ENCODE results near the gene NMRAL1. TPM values are rescaled to one million over a fixed set of nuclear protein-coding genes. Genes with fewer than 3 reads are reported as not detected.

The NMRAL1 gene
- total RNA-seq, 4 donors from 2014 or later: 2.7 to 11.0 (median 9.1) TPM

GRCh38 chr16:4507588-4508345, 33.3 kb upstream of the NMRAL1 start:
- H3K36me3 ChIP-seq: peaks cover 0 to 60% of the 10 kb centered on the region in 2 donors
- ATAC-seq (no peak), DNase-seq (no peak)
- no peak overlapping the region for H3K27ac ChIP-seq
- no peak overlapping the region for H3K4me3 ChIP-seq
- intact Hi-C loops (cut with DNase I; ENCODE audit: low total_unique reads) (loop anchor here (2.0 to 5.0 kb wide), 2 partner anchors 77 to 115 kb away; partner anchors contain the start of gene MGRN1), in situ Hi-C loops (cut with MboI; ENCODE audit: low sequenced_read_pairs in 4 of 4) (loop anchor here in 1 of 4 donors (5.0 to 25.0 kb wide), 2 partner anchors 35 to 105 kb away; partner anchors contain the start of genes MGRN1 and UBALD1)
- no peaks in the 10 kb centered on the region for H3K9me3 ChIP-seq
- H3K27me3 ChIP-seq: no peaks in the 10 kb centered on the region
- no peak for TF ChIP-seq POLR2A (IDR thresholded peaks at IDR 0.05)
- no peak for TF ChIP-seq CTCF (IDR thresholded peaks at IDR 0.05 in 4 of 5, conservative IDR thresholded peaks at IDR 0.05 in 1 of 5)
- peaks cover 0 to 8% of the 10 kb centered on the region in 2 donors for H3K4me1 ChIP-seq

- no peaks in the 10 kb centered on the region for H3K27me3 ChIP-seq
- peaks cover 3 to 12% of the 10 kb centered on the region in 2 donors for H3K4me1 ChIP-seq
- TF ChIP-seq CTCF (IDR thresholded peaks at IDR 0.05 in 4 of 5, conservative IDR thresholded peaks at IDR 0.05 in 1 of 5) (peak; percentile 75 to 86 (median 81)), POLR2A (IDR thresholded peaks at IDR 0.05) (no peak)
- in situ Hi-C loops (cut with MboI; ENCODE audit: low sequenced_read_pairs in 4 of 4) (loop anchor here in 1 of 4 donors (5.0 to 25.0 kb wide), 2 partner anchors 36 to 106 kb away; partner anchors contain the start of genes MGRN1 and UBALD1), intact Hi-C loops (cut with DNase I; ENCODE audit: low total_unique reads) (loop anchor here (1.0 to 5.0 kb wide), 3 partner anchors 42 to 116 kb away; partner anchors contain the start of gene MGRN1)
- ATAC-seq: peak; percentile 95 to 97
- H3K27ac ChIP-seq: peak overlapping the region in 3 of 4 donors; percentile 22 to 46 (median 45)
- peak; percentile 44 to 74 for DNase-seq
- H3K4me3 ChIP-seq: no peak overlapping the region
- H3K9me3 ChIP-seq: no peaks in the 10 kb centered on the region
- peaks cover 0 to 48% of the 10 kb centered on the region in 2 donors for H3K36me3 ChIP-seq
Measured at GRCh38 chr16:4506450-4506849, 32.0 kb upstream of the NMRAL1 start.

- Histone ChIP-seq H3K27ac (no peak overlapping the region), H3K27me3 (no peaks in the 10 kb centered on the region), H3K36me3 (peaks cover 0 to 39% of the 10 kb centered on the region in 2 donors), H3K4me3 (no peak overlapping the region), H3K9me3 (no peaks in the 10 kb centered on the region), H3K4me1 (peaks cover 12 to 21% of the 10 kb centered on the region in 2 donors)
- ATAC-seq: no peak
- TF ChIP-seq POLR2A (IDR thresholded peaks at IDR 0.05): no peak
- no peak for TF ChIP-seq CTCF (IDR thresholded peaks at IDR 0.05 in 4 of 5, conservative IDR thresholded peaks at IDR 0.05 in 1 of 5)
- intact Hi-C loops (cut with DNase I; ENCODE audit: low total_unique reads): loop anchor here (1.0 to 5.0 kb wide), 3 partner anchors 43 to 117 kb away; partner anchors contain the start of gene MGRN1
- no peak for DNase-seq
- in situ Hi-C loops (cut with MboI; ENCODE audit: low sequenced_read_pairs in 4 of 4): loop anchor here in 1 of 4 donors (5.0 to 25.0 kb wide), 2 partner anchors 37 to 107 kb away; partner anchors contain the start of genes MGRN1 and UBALD1
Measured at GRCh38 chr16:4505356-4506147, 31.1 kb upstream of the NMRAL1 start.

- Histone ChIP-seq H3K36me3 (no peaks in the 10 kb centered on the region), H3K4me1 (peaks cover 21 to 38% of the 10 kb centered on the region in 2 donors), H3K4me3 (peak overlapping the region in 1 of 4 donors; percentile 11), H3K27ac (peak overlapping the region; percentile 63 to 80 (median 72)), H3K9me3 (no peaks in the 10 kb centered on the region), H3K27me3 (no peaks in the 10 kb centered on the region)
- DNase-seq: no peak
- intact Hi-C loops (cut with DNase I; ENCODE audit: low total_unique reads) (no loop called here), in situ Hi-C loops (cut with MboI; ENCODE audit: low sequenced_read_pairs in 4 of 4) (loop anchor here in 1 of 4 donors (25.0 kb wide), 1 partner anchor 111 kb away; the partner anchor contains the start of genes MGRN1 and UBALD1)
- TF ChIP-seq CTCF (IDR thresholded peaks at IDR 0.05 in 4 of 5, conservative IDR thresholded peaks at IDR 0.05 in 1 of 5): no peak
- no peak for TF ChIP-seq POLR2A (IDR thresholded peaks at IDR 0.05)
- peak; percentile 17 to 34 for ATAC-seq
Measured at GRCh38 chr16:4501071-4501478, 26.6 kb upstream of the NMRAL1 start.
